HG02623 (cell line): Measurements from ENCODE around the gene SPATA31C1.
"Not testable (repeated sequence)": the region's sequence is repeated elsewhere in the genome, so short reads cannot be mapped to it uniquely, and the experiment has no call there.

ENCODE experiments used
- ATAC-seq: cut with Tn5 transposase; IDR thresholded peaks from one replicate; pipeline ENCODE4 v1.9.1; 2021; ENCODE audit warnings: moderate library complexity; ENCODE audit not compliant: unreplicated experiment

SPATA31C1 gene

GRCh38 chr9:87934444-87934843, 16.7 kb downstream of the SPATA31C1 start:
- not testable (repeated sequence) for ATAC-seq

- ATAC-seq: not testable (repeated sequence)
Observed at GRCh38 chr9:87937352-87937751, 19.6 kb downstream of the SPATA31C1 start.

GRCh38 chr9:87937918-87938317, 20.2 kb downstream of the SPATA31C1 start:
- ATAC-seq: not testable (repeated sequence)

- ATAC-seq: not testable (repeated sequence)
Observed at GRCh38 chr9:87938336-87938735, 20.6 kb downstream of the SPATA31C1 start.

- ATAC-seq: not testable (repeated sequence)
Observed at GRCh38 chr9:87939096-87939495, 21.3 kb downstream of the SPATA31C1 start.

GRCh38 chr9:87944096-87944495, 26.3 kb downstream of the SPATA31C1 start:
- ATAC-seq: no peak

- ATAC-seq: no peak
Observed at GRCh38 chr9:87944682-87945081, 26.9 kb downstream of the SPATA31C1 start.

- ATAC-seq: no peak
Observed at GRCh38 chr9:87950296-87950695, 32.5 kb downstream of the SPATA31C1 start.

- ATAC-seq: no peak
Observed at GRCh38 chr9:87950765-87951488, 33.2 kb downstream of the SPATA31C1 start.

- no peak for ATAC-seq
Observed at GRCh38 chr9:87954230-87954629, 36.5 kb downstream of the SPATA31C1 start.

- no peak for ATAC-seq
Observed at GRCh38 chr9:87957839-87958238, 40.1 kb downstream of the SPATA31C1 start.

- ATAC-seq: no peak
Observed at GRCh38 chr9:87958591-87958990, 40.8 kb downstream of the SPATA31C1 start.

GRCh38 chr9:87959916-87960581, 42.3 kb downstream of the SPATA31C1 start:
- no peak for ATAC-seq

GRCh38 chr9:87963770-87964169, 46.0 kb downstream of the SPATA31C1 start:
- no peak for ATAC-seq

- ATAC-seq: no peak
Observed at GRCh38 chr9:87964826-87965225, 47.1 kb downstream of the SPATA31C1 start.

- ATAC-seq: no peak
Observed at GRCh38 chr9:87968155-87968554, 50.4 kb downstream of the SPATA31C1 start.

GRCh38 chr9:87970602-87971001, 52.8 kb downstream of the SPATA31C1 start:
- no peak for ATAC-seq

GRCh38 chr9:87973122-87973521, 55.4 kb downstream of the SPATA31C1 start:
- ATAC-seq: no peak
